Hippocampal formation (tissue), 2 donors: ENCODE measurements around the gene CHST15.

ENCODE experiments used
- DNase-seq, 2 donors: peaks; one replicate each; lab custom pipeline; 2025; lab: John Stamatoyannopoulos, UW

The CHST15 gene

DNA sequence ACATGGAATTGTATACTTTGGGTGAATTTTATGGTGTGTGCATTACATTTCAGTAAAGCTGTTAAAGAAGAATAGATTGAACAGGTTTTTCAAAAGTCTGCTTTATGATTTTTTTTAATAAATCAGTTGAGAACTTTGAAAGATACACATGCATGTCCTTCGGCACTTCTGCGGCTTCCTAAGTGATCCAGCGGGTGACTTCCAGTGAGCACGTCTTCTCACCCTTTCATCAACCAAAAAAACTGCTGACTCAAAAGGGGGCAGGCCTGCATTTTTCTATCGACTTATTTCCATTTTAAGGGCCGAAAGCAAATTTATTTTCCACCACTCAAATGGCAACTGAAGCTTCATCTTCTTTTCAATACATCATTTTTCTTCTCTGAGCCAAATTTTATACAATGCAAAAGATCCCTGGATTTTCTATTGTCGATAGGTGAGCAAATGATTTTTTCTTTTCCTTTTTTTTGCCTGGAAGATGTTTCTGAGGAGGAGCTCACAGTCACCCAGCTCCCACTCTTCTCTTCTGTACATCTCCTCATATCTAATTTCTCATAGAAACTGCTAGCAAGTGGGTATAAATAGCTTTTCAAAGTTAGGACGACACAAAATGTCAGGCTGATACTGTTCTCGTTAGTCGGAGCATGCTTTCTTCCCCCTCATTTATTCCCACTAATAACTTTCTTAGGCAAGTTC lies 10.2 kb downstream of the CHST15 start:
- DNase-seq = no peak

DNA sequence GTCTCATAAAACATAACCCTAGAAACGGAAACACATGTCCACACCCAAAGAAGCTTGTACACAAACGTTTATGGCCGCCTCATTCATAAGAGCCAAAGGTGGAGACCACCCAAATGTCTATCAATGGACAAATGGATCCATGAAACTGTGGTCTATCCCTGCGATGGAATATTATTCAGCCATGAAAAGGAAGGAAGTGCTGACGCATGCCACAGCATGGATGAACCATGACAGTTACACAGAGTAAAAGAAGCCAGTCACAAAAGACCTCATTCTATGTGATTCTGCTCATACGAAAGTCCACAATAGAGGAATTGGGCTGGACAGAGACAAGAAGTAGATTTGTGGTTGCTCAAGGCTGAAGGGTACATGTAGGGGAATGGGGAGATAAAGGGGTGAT lies 10.8 kb downstream of the CHST15 start:
- DNase-seq = no peak

- no peak for DNase-seq
These were observed 11.8 kb downstream of the CHST15 start for GRCh38 chr10:124081547-124082140.

DNA sequence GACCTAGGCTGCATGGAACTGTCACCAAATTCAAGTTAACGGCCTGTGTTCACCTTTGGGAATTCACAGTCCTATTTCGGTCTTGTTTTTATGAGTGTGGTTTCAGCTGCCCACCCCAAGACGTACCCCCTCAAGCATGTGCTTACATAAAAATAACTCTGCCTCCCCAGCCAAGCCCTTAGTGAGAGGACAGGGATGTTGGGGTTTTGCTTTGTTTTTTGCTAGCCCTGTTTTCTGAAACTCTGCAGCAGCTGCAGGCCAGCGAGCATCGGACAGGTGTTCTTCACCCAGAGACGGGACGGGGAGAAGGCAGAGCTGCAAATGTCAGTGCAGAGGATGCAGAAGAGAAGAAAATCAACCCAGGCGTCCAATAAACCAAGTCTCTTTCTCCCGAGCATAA lies 13.5 kb downstream of the CHST15 start:
- no peak for DNase-seq

DNA sequence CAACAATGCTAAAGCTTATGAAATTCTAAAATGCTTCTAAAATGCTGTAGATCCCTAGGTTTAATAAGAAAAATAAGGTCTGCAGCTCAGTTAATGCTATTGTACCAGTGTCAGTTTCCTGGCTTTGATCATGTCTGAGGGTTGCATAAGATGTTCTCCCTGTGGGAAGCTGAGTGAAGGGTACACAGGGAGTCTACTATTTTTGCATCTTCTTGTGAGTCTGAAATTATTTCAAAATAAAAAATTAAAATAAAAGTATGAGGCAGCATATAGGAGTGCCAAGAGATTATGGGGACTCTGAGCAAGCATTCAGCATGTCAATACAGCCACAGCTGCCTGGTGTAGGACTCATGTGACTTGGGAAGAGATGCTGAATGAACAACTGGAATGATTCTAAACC lies 14.7 kb downstream of the CHST15 start:
- no peak for DNase-seq

DNA sequence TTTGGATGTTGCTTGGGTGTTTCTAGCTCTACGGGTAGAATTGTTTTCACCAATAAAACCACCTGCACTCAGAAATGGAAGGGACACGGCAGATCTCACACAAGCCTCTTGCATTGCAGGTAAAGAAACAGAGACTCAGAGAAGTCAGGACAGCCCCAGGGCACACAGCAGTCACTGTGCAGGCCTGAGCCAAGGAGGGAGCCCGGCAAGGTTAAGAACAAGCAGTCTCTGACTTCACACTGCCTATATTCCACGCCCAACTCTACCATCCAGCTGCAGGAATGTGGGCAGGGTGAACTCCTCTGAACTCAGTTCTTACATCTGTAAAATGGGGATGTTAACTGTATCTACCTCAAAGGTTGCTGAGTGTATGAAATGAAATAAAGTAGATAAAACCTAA lies 15.4 kb downstream of the CHST15 start:
- no peak for DNase-seq

DNA sequence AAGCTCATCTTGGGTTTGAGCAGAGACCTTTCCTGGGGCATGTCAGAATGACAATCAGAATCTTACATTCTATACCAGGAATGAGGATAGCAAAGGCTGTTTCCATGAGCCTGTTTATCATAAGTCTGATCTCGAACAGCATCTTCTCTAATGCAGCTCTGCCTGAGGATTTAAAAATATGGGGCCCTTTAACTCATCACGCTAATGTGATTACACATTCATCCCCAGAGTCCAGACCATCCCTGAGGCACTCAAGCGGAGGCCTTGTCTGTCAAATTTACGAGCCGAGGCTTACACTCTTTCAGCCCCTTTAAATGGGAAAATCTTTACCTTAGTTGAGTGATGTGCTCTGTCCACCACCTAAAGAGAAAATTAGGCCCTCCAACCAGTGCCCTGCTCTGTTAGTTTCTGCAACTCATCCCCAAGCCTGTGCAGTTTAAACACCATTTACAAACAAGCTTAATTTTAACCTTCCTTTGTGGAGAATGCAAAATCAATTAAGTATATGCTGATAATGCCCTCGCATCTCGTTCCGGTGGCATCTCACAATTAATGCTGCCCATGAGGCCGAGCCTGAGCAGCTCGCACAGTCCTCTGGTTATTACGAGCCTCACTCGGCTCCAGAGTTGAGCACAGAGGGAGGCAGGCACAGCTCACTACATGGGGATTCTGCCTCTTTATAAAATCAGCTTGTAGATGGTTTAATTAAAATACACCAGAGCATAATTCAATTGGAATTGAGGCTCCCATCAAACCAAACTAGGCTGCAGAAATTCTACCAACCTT lies 16.0 kb downstream of the CHST15 start:
- no peak for DNase-seq

DNA sequence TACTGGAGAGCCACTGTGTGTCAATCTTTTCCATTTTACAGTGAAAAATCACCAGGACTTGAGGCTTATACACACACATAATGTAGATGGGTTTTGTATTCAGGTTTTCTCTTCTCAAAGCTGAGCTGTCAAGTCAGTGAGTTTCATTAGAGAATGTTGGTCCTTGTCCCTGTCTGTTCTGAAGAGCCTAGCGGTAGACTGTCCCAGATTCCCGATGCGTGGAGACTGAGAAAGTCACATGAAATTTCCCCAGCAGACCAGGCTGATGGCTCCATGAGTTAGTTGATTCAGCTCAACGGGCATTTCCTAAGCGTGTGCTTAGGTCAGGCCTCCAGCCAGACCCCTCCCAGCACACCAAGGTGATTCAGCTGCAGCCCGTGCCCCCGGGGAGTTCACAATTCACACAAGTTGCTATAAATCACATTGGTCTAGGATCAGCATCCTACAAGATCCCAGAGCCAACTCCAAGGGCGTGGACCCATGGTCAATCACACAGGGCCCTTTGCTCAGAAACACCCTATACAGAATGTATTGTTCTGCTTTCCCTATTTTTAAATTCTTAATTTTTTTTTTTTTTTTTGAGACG lies 17.2 kb downstream of the CHST15 start:
- no peak for DNase-seq

DNA sequence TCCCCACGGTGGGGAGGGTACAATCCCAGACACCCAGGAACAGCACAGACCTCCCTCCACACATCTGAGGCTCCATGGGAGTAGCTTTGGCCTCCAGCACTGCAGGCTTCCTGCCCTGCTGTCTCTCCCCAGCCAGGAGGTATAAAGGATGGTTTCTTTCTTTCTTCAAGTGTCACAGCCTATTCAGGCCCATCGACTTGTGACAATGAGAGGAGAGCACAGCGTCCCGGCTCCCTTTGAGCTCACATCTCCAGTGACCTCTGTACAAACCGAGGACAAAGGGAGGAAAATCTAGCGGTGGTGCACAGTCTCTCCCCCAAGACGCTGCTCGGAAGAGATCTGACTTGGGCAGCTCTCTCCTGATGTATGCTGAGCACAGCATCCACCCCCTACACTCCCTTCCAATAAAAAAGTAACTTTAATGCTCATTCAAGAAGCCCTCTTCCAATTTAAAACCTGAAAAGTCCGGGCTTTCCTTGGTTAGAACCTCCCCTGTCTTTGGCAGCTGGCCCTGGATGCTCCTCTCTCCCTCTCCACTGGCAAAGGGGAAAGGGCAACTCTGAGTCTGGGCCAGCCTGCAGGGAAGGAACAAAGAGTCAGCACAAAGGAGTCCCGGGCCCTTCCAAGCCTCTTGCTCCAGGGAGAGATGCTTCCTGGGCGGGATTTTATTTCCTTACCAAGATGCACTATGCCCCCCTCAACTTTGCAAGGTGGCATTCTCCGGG lies 18.0 kb downstream of the CHST15 start:
- no peak for DNase-seq

DNA sequence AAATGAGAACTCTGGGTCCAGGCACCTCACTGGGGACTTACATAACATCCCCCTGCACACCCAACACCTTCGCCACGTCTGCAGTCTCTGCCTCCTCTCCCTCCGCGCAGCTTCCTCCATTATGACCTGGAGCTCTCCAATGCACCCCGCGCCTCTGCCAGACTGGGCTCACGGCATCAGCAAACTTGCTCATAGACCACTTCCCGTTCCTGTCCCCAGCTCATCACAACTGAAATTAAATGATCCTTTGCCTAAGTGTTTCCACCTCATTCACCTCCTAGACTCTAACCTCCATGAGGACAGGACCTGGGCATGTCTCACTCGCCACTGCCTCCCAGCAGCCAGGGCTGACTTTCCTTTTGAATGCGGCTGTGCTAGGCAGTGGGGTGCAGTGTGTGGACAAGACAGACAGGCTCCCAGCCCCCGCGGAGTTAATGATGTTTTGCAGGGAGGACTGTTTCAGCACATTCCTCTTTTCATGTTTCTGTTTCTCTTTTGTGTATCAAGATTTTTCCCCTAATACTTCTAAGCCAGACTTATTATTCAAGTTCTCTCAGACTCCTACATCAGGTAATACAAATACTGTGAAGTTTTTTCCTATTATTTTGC lies 18.8 kb downstream of the CHST15 start:
- no peak for DNase-seq

DNA sequence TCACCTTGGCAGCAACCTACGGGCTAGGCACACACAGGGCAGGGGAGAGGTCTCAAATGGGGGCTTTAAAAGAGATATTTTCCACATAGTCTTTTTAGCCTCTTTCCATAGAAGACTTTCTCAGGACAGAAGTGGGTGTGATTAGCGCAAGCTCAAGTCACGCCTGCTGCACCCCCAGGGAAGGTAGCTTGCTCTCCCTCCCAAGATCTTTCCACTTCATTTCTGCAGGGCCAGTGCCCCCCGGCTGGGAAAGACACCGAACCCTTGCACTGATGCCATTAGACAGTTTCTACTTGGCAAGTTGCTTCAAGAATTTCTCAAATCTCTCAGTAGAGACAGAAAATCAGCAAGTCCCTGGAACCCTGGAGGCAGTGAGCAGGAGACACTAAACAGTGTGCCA lies 19.4 kb downstream of the CHST15 start:
- DNase-seq = no peak

- no peak for DNase-seq
These were observed 20.9 kb downstream of the CHST15 start for GRCh38 chr10:124072541-124072940.

GRCh38 chr10:124072106-124072505 lies 21.3 kb downstream of the CHST15 start:
- DNase-seq = no peak

DNA sequence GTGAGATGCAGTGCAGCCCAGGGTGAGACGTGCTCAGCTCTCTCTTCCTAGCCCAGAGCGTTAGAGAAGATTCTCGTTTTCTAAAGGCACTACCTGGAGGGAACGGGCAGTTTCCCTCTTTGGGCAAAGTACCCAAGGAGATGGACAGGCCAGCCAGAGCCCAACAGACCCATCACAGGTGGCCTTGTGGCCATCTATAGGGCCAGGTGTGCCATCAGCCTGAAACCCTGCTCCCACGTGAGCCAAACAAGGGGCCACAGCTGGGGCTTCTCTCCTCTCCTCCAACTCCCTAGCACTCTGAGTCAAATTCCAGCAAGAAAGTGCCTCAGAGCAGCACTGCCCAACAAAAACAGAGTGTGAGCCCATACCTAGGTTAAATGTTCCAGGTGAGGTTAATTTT lies 22.3 kb downstream of the CHST15 start:
- no peak for DNase-seq

GRCh38 chr10:124070666-124071065 lies 22.7 kb downstream of the CHST15 start:
- DNase-seq = no peak

DNA sequence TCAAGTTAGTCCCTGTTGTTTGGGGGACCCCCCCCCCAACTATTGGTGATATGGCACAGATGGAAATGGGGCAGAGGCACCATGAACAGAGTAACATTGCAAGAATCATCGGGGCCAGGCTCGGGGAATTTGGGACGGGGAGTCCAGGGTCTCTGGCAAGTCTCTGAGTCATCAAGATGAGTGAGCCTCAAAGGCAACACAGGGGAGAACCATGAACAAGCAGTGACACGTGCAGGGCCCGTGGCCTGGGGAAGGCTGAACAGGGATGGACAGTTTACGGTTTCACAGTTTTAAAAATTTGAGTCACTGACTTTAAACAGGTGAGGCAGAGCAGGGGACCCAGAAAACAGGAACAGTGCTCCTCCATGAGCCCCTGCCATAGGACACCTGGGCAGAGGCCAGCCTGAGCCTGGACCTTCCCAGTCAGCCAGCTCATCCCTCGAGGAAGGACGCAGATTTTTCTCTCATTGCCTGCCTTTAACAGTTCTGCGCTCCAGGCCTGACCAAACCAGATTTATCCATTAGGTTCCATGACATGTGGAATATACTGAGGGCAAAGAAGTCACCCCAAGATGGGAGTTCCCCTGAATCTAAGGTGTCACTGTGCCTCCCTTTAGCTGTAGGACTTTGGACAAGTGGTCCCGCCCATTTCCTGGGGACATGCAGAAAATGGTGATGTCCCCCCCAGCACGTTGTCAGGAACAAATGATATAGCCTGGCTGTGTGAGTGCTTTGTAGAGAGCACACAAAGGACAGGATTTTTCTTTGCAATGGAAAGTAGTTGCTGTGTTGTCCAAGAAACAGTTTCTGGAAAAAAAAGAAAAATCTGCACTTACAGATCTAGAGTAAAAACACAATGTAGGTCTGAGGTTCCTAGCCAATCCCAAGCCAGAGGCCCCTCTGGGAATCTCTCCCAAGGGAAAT lies 23.8 kb downstream of the CHST15 start:
- no peak for DNase-seq

- no peak for DNase-seq
These were observed 24.5 kb downstream of the CHST15 start for GRCh38 chr10:124068929-124069328.

- DNase-seq = no peak
These were observed 25.5 kb downstream of the CHST15 start for GRCh38 chr10:124067825-124068400.

DNA sequence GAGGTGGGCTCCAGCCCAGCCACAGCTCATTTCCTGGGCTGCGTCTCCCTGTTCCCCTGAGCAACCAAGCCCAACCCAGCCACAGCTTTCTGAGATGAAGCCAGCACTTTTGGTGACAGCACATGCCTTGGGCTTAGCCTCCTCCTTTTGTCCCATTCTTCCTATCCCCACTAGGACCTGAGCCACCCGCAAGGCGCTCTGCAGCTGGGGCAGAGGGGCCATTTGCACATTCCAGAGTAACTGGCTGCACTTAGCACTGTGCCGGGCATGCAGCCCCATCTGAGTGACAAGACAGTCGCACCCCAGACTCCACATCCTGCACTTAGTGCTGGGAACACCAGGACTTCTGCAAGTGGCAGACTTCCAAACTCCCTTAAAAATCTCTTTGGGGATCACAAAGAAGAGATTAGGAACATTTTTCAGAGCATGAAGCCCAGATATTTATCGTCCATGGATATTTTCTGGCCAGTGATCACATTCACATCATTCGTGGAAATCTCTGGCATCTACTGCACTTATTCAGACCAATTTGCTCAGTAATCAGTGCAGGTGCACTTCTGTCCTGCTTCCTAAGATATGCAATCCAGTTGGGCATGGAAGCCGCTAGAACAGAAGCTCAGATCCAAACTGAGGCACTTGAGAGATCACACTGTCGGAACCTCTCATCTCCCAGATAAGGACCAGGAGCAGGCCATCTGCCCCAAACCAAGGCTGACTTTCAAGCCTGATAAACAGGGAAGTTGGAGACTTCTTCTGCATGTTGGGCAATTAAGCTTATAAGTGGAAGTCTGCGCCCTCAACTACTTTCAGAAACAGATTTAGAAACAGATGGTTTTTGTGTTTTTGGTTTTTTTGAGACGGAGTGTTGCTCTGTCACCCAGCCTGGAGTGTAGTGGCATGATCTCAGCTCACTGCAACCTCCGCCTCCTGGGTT lies 26.4 kb downstream of the CHST15 start:
- peak in 1 of 2 donors; percentile 36 for DNase-seq
